Effector memory CD4-positive, alpha-beta T cell (primary cell): Measurements from ENCODE around the gene UQCRQ.

Experiments used
- DNase-seq, 3 donors: peaks; one replicate each; pipeline ENCODE4 v3.0.0-alpha.2; 2020
- H3K27ac ChIP-seq: 2 replicates; pipeline ENCODE4 v1.7.0; 2013; ENCODE audit warnings: mild to moderate bottlenecking, low read length, moderate library complexity; ENCODE audit not compliant: insufficient read depth, poor library complexity, severe bottlenecking
- H3K27me3 ChIP-seq: replicated peaks from 2 replicates; pipeline ENCODE4 v1.7.0; 2013; ENCODE audit warnings: mild to moderate bottlenecking, low read length; ENCODE audit not compliant: insufficient read depth, control insufficient read depth, poor library complexity, severe bottlenecking
- H3K36me3 ChIP-seq: 2 replicates; pipeline ENCODE4 v1.7.0; 2013; ENCODE audit warnings: mild to moderate bottlenecking, low read length, moderate library complexity; ENCODE audit not compliant: control insufficient read depth, insufficient read depth
- H3K4me1 ChIP-seq: 2 replicates; pipeline ENCODE4 v1.7.0; 2013; ENCODE audit warnings: low read length, mild to moderate bottlenecking; ENCODE audit not compliant: control insufficient read depth, insufficient read depth, poor library complexity, severe bottlenecking
- H3K4me3 ChIP-seq: 2 replicates; pipeline ENCODE4 v1.7.0; 2013; ENCODE audit warnings: low read length, low read depth, mild to moderate bottlenecking; ENCODE audit not compliant: insufficient read depth, poor library complexity, severe bottlenecking
- H3K9me3 ChIP-seq: 2 replicates; pipeline ENCODE4 v1.7.0; 2013; ENCODE audit warnings: mild to moderate bottlenecking, low read length, moderate library complexity; ENCODE audit not compliant: control insufficient read depth

The UQCRQ gene

GRCh38 chr5:132901036-132901435, 34.6 kb downstream of the UQCRQ start:
- no peak for DNase-seq
- H3K27me3 ChIP-seq = no peaks in the 10 kb centered on the region
- H3K9me3 ChIP-seq = no peaks in the 10 kb centered on the region
- peaks cover 50% of the 10 kb centered on the region for H3K36me3 ChIP-seq
- H3K4me3 ChIP-seq = no peak overlapping the region
- no peak overlapping the region for H3K27ac ChIP-seq
- H3K4me1 ChIP-seq = no peaks in the 10 kb centered on the region

GRCh38 chr5:132901730-132902129, 35.3 kb downstream of the UQCRQ start:
- H3K36me3 ChIP-seq = peaks cover 43% of the 10 kb centered on the region
- H3K27me3 ChIP-seq = no peaks in the 10 kb centered on the region
- no peak for DNase-seq
- H3K9me3 ChIP-seq = no peaks in the 10 kb centered on the region
- no peak overlapping the region for H3K27ac ChIP-seq
- no peak overlapping the region for H3K4me3 ChIP-seq
- no peaks in the 10 kb centered on the region for H3K4me1 ChIP-seq

GRCh38 chr5:132905938-132906337, 39.5 kb downstream of the UQCRQ start:
- Histone ChIP-seq H3K4me1 (no peaks in the 10 kb centered on the region), H3K4me3 (no peak overlapping the region), H3K27ac (no peak overlapping the region), H3K27me3 (no peaks in the 10 kb centered on the region), H3K36me3 (peaks cover 18% of the 10 kb centered on the region), H3K9me3 (no peaks in the 10 kb centered on the region)
- DNase-seq = no peak

DNA sequence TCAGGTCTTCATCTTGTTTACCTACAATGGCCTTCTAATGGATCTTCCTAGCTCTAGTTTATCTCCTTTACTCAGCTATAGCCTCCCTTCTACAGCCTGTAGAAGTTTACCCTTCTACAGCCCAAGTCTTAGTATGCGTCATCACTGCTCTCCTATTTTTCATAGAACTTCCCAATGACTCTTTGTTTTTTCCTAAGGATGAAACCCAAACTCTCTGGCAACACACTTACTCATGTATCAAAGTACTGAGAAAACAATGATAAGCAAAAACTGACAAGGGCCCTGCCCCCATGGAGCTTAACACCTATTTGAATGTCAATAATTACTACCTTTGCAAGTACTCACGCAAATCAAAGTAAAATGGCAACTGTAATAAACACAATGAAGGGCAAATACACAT, 40.7 kb downstream of the UQCRQ start:
- Histone ChIP-seq H3K36me3 (peaks cover 10% of the 10 kb centered on the region), H3K9me3 (no peaks in the 10 kb centered on the region), H3K4me1 (no peaks in the 10 kb centered on the region), H3K27me3 (no peaks in the 10 kb centered on the region), H3K4me3 (no peak overlapping the region), H3K27ac (no peak overlapping the region)
- no peak for DNase-seq

- no peaks in the 10 kb centered on the region for H3K4me1 ChIP-seq
- no peak overlapping the region for H3K27ac ChIP-seq
- H3K4me3 ChIP-seq = no peak overlapping the region
- H3K27me3 ChIP-seq = no peaks in the 10 kb centered on the region
- no peak for DNase-seq
- peaks cover 13% of the 10 kb centered on the region for H3K36me3 ChIP-seq
- no peaks in the 10 kb centered on the region for H3K9me3 ChIP-seq
Measured at GRCh38 chr5:132909702-132910101, 43.3 kb downstream of the UQCRQ start.

- H3K4me3 ChIP-seq = no peak overlapping the region
- no peaks in the 10 kb centered on the region for H3K4me1 ChIP-seq
- H3K27ac ChIP-seq = no peak overlapping the region
- H3K9me3 ChIP-seq = no peaks in the 10 kb centered on the region
- DNase-seq = no peak
- peaks cover 18% of the 10 kb centered on the region for H3K36me3 ChIP-seq
- H3K27me3 ChIP-seq = no peaks in the 10 kb centered on the region
Measured at GRCh38 chr5:132915681-132916080, 49.2 kb downstream of the UQCRQ start.

DNA sequence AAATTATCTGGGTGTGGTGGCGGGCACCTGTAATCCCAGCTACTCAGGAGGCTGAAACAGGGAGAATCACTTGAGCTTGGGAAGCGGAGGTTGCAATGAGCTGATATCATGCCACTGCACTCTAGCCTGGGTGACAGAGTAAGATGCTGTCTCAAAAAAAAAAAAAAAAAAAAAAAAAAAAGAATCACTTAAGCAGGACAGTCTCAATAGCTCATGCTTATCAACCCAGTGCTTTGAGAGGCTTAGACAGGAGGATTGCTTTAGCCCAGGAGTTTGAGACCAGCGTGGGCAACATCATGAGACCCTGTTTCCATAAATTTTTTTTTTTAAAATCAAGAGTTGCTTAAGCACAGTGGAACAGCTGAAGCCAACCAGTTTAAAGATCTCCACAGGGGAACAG, 49.6 kb downstream of the UQCRQ start:
- Histone ChIP-seq H3K36me3 (peaks cover 18% of the 10 kb centered on the region), H3K4me3 (no peak overlapping the region), H3K27ac (no peak overlapping the region), H3K4me1 (no peaks in the 10 kb centered on the region), H3K27me3 (no peaks in the 10 kb centered on the region), H3K9me3 (no peaks in the 10 kb centered on the region)
- DNase-seq = no peak
